Upper lobe of left lung (tissue), 6 donors: ENCODE measurements around the gene NOS1AP. TPM values are rescaled to one million over a fixed set of nuclear protein-coding genes. Genes with fewer than 3 reads are reported as not detected.

Experiments used
- ATAC-seq, 2 donors: fragments of 200-7000 bp; cut with Tn5 transposase; one replicate each; pipeline ENCODE4 v1.9.1; 2022; ENCODE audit warnings: mild to moderate bottlenecking in 2 of 2, moderate library complexity in 2 of 2; ENCODE audit not compliant: low FRiP score in 2 of 2
- DNase-seq, 2 donors: peaks; one replicate each; pipeline ENCODE4 v3.0.0-alpha.2; 2019 to 2020
- H3K27ac ChIP-seq, 4 donors: fragments of 200-600 bp; sonication (generic); one replicate each; pipeline ENCODE4 v1.5.1; 2016 to 2019
- H3K27me3 ChIP-seq, 4 donors: fragments of 200-600 bp; sonication (generic); one replicate each; pipeline ENCODE4 v1.5.1; 2017 to 2019
- H3K36me3 ChIP-seq, 4 donors: fragments of 200-600 bp; sonication (generic); one replicate each; pipeline ENCODE4 v1.5.1; 2016 to 2019
- H3K4me1 ChIP-seq, 4 donors: fragments of 200-600 bp; sonication (generic); one replicate each; pipeline ENCODE4 v1.5.1; 2018 to 2019
- H3K4me3 ChIP-seq, 4 donors: fragments of 200-600 bp; sonication (generic); one replicate each; pipeline ENCODE4 v1.5.1; 2017 to 2019; ENCODE audit warnings: mild to moderate bottlenecking in 2 of 4, moderate library complexity in 1 of 4
- H3K9me3 ChIP-seq, 4 donors: fragments of 200-600 bp; sonication (generic); one replicate each; pipeline ENCODE4 v1.5.1; 2018 to 2019
- EP300 ChIP-seq, 4 donors: sonication (generic); formaldehyde crosslinking; IDR thresholded peaks; one replicate each; pipeline ENCODE4 v1.5.1; 2017; ENCODE audit warnings: antibody characterized with exemption in 4 of 4, control low read depth in 2 of 4
- POLR2A ChIP-seq, 4 donors: fragments of 450-650 bp; IDR thresholded peaks; one replicate each; pipeline ENCODE4 v1.5.1; 2016 to 2017; ENCODE audit warnings: antibody characterized with exemption in 4 of 4, mild to moderate bottlenecking in 2 of 4
- POLR2AphosphoS5 ChIP-seq, 2 donors: sonication (generic); formaldehyde crosslinking; IDR thresholded peaks; one replicate each; pipeline ENCODE4 v1.5.1; 2017; ENCODE audit warnings: antibody characterized with exemption in 2 of 2
- WGBS, 2 donors: methylation state at CpG; one replicate each; pipeline ENCODE4 v1.1.5; 2017 to 2018; 5-methylcytosine and 5-hydroxymethylcytosine counted together
- total RNA-seq, 6 donors: library from RNA; depleted of rRNA in 4 of 6; stranded (reverse); fragments of >200 nt in 4 of 6; gene quantifications; one replicate each; pipeline versions ENCODE4 v1.1.0 to v1.2.1, GENCODE V29; 2016 to 2021
- TF ChIP-seq, protein P1 (sequence below), 6 experiments: fragments of 450-650 bp in 4 of 6; fragments of 200-600 bp in 2 of 6; sonication (generic) in 2 of 6; IDR thresholded peaks; one replicate each; pipeline ENCODE4 v1.5.1; 2016 to 2019; ENCODE audit warnings: antibody characterized with exemption in 6 of 6
- donor health status: DM: no; HTN: no; CAD: no; lungs with moderate emphysema.
- donor health status: DM: no; HTN: yes; CAD: no; lungs with severe emphysema.

Gene NOS1AP
- total RNA-seq, 6 donors from 2014 or later, result 5.3 to 16.4 (median 6.5) TPM

DNA sequence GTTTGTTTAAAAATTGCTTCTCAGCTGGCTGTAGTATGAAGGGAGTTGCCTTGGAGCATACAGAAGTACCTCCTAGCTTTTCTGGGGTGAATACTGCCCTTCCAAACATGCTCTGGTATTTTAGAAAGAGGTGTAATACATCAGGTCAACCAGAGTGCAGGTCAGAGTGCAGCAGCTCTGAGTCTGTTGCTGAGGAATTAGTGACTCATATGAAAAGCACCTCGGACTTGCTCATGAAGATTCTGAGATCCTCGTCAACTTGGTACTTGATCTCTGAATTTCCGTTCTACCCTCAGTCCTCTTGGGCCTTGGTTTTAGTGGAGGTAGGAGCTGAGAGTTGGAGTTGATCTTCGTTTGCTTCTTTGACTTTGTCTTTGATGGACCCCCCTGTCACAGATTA, 67.3 kb downstream of the NOS1AP start:
- no peak overlapping the region for H3K4me3 ChIP-seq
- H3K27me3 ChIP-seq, result no peaks in the 10 kb centered on the region
- WGBS, 2 donors, result 60 to 67% methylated on average over 4 of the region's 4 CpGs
- TF ChIP-seq POLR2A (IDR thresholded peaks at IDR 0.05) (no peak), POLR2AphosphoS5 (IDR thresholded peaks at IDR 0.05) (no peak), EP300 (IDR thresholded peaks at IDR 0.05) (no peak)
- DNase-seq, result no peak
- no peaks in the 10 kb centered on the region for H3K36me3 ChIP-seq
- H3K9me3 ChIP-seq, result no peaks in the 10 kb centered on the region
- H3K4me1 ChIP-seq, result no peaks in the 10 kb centered on the region
- peak in 1 of 2 donors; percentile 32 for ATAC-seq
- no peak overlapping the region for H3K27ac ChIP-seq

DNA sequence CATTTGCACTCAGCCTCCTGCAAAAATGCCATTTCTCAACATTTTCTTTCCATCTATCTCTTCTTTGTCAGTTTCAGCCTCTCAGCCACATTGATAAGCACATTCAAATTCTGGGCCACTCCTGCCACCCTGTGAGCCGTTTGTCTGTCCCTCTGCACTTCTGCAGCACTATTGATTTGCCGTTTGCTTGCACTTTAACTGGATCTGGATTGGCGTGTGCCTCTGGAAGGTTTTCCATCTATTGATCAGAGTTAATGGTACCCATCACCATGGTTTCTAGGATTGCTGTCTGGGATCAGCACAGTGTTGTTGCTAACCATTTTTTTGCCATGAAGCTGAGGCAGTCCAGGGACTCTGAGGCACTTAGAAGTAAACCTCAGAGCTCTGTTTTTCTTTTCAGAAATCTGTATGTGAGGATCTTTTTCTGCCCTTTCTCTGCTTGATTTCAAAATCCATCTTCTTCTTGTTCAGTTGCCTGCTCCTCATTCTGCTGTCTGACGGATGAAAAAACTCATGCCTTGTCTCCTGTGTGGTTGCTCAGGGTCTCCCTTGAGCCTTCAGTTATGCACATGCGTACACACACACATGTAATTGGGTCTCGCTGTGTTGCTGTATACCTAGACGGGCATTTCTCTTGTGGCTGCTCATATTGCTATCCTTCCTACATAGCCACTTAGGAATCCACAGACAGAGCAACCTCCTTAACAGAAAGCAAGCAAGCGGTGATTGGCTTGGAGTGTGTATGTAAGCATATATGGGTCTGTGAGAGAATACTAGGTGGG, 67.9 kb downstream of the NOS1AP start:
- Histone ChIP-seq H3K4me3 (no peak overlapping the region), H3K36me3 (no peaks in the 10 kb centered on the region), H3K9me3 (no peaks in the 10 kb centered on the region), H3K4me1 (no peaks in the 10 kb centered on the region), H3K27ac (no peak overlapping the region), H3K27me3 (no peaks in the 10 kb centered on the region)
- TF ChIP-seq POLR2AphosphoS5 (IDR thresholded peaks at IDR 0.05) (no peak), EP300 (IDR thresholded peaks at IDR 0.05) (no peak), POLR2A (IDR thresholded peaks at IDR 0.05) (no peak)
- TF ChIP-seq, protein P1, sequence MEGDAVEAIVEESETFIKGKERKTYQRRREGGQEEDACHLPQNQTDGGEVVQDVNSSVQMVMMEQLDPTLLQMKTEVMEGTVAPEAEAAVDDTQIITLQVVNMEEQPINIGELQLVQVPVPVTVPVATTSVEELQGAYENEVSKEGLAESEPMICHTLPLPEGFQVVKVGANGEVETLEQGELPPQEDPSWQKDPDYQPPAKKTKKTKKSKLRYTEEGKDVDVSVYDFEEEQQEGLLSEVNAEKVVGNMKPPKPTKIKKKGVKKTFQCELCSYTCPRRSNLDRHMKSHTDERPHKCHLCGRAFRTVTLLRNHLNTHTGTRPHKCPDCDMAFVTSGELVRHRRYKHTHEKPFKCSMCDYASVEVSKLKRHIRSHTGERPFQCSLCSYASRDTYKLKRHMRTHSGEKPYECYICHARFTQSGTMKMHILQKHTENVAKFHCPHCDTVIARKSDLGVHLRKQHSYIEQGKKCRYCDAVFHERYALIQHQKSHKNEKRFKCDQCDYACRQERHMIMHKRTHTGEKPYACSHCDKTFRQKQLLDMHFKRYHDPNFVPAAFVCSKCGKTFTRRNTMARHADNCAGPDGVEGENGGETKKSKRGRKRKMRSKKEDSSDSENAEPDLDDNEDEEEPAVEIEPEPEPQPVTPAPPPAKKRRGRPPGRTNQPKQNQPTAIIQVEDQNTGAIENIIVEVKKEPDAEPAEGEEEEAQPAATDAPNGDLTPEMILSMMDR (IDR thresholded peaks at IDR 0.05), result no peak
- ATAC-seq, result no peak
- DNase-seq, result no peak
- 77 to 84% methylated on average over 8 of the region's 8 CpGs for WGBS, 2 donors

DNA sequence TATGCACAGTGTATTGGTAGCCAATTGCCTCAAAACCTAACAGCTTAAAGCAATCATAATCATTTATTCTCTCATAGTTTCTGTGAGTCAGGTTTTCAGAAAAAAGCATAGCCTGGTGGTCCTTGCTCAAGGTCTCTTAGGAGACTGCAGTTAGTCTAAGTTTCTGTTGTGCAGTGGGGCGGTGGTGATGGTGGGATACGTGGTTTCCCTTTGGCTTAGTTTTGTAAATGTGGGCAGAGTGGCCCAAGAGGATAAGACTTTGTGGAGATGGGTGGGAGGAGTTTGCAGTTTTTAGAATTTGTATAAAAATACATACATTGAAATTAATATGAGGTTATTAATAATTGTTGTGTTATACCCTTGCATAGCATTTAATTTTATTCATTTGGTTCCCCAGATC, 68.6 kb downstream of the NOS1AP start:
- no peaks in the 10 kb centered on the region for H3K9me3 ChIP-seq
- no peak for DNase-seq
- no peaks in the 10 kb centered on the region for H3K36me3 ChIP-seq
- H3K4me1 ChIP-seq, result no peaks in the 10 kb centered on the region
- TF ChIP-seq, protein P1 (IDR thresholded peaks at IDR 0.05), result no peak
- no peak for TF ChIP-seq EP300 (IDR thresholded peaks at IDR 0.05)
- no peak for TF ChIP-seq POLR2A (IDR thresholded peaks at IDR 0.05)
- no peak for TF ChIP-seq POLR2AphosphoS5 (IDR thresholded peaks at IDR 0.05)
- H3K27me3 ChIP-seq, result no peaks in the 10 kb centered on the region
- 76 to 81% methylated on average over 2 of the region's 2 CpGs for WGBS, 2 donors
- H3K4me3 ChIP-seq, result no peak overlapping the region
- no peak overlapping the region for H3K27ac ChIP-seq
- no peak for ATAC-seq

DNA sequence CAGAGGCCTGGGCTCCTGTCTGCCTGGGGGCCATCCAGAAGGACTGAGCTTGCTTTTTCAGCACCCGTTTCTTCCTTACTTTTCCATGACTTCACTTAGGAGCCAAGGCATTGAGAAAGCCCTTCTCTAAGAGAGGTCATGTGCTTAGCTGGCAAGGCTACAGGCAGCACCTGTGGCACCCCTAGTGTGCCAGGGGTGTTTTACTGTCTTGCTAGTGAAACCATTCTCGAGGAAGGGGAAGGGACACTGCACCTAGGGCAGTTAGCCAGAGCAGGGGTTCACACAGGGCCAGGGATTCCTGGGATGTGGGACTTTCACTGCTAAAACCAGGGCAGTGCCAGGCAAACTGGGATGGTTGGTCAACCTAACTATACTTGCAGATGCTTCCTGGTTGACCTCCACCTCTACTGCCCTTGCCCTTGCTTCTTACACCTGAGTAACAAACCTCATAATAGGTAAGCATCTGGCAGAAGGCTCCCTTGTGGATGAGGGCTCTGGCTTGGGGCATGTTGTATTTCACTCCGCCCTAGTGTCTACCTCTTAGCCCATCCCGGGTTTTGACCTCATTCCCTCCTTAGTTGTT, 69.2 kb downstream of the NOS1AP start:
- no peak for DNase-seq
- H3K36me3 ChIP-seq, result no peaks in the 10 kb centered on the region

DNA sequence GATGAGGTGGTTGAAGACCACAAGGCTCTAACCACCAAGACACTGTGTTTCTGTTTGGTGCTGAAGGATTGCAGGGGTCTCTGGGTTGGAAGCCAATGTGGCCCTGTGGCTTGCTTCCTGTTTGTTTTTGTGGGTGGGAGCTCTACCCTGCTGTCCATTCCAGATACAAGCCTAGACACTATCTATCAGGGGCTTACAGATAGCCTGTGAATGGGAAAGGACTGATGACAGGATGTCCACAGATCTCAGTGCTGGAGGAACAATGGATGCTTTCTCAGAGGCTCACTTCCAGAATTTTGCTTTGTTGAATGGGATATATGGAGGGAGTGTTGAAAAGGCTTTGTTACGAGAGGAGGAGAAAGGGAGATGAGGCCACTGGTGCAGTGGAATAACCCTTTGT, 69.7 kb downstream of the NOS1AP start:
- Histone ChIP-seq H3K36me3 (no peaks in the 10 kb centered on the region), H3K27me3 (no peaks in the 10 kb centered on the region), H3K4me3 (no peak overlapping the region), H3K4me1 (no peaks in the 10 kb centered on the region), H3K27ac (no peak overlapping the region), H3K9me3 (no peaks in the 10 kb centered on the region)
- no peak for DNase-seq
- 68 to 81% methylated on average over 1 of the region's 1 CpG for WGBS, 2 donors
- no peak for ATAC-seq
- no peak for TF ChIP-seq POLR2AphosphoS5 (IDR thresholded peaks at IDR 0.05)
- TF ChIP-seq EP300 (IDR thresholded peaks at IDR 0.05), result no peak
- TF ChIP-seq POLR2A (IDR thresholded peaks at IDR 0.05), result no peak
- TF ChIP-seq, protein P1 (IDR thresholded peaks at IDR 0.05), result no peak

More for the DNA sequence above, 69.2 kb downstream of the NOS1AP start:
- H3K9me3 ChIP-seq, result no peaks in the 10 kb centered on the region
- H3K27ac ChIP-seq, result no peak overlapping the region
- ATAC-seq, result no peak
- no peaks in the 10 kb centered on the region for H3K27me3 ChIP-seq
- TF ChIP-seq, protein P1 (IDR thresholded peaks at IDR 0.05), result no peak
- TF ChIP-seq EP300 (IDR thresholded peaks at IDR 0.05), result no peak
- no peak for TF ChIP-seq POLR2A (IDR thresholded peaks at IDR 0.05)
- TF ChIP-seq POLR2AphosphoS5 (IDR thresholded peaks at IDR 0.05), result no peak
- no peak overlapping the region for H3K4me3 ChIP-seq
- WGBS, 2 donors, result 23 to 40% methylated on average over 4 of the region's 4 CpGs
- H3K4me1 ChIP-seq, result no peaks in the 10 kb centered on the region
